Common myeloid progenitor, CD34-positive (primary cell): ENCODE data around the gene SV2A. TPM values are rescaled to one million over a fixed set of nuclear protein-coding genes. Genes with fewer than 3 reads are reported as not detected.

ENCODE experiments used
- CTCF ChIA-PET: fragments of 350-600 bp; sonication (Branson Sonifier 250); formaldehyde crosslinking; loops from one replicate; lab custom pipeline; 2021; ENCODE audit warnings: antibody characterized with exemption; lab: Charles Lee
- POLR2A ChIA-PET: fragments of 350-600 bp; sonication (Branson Sonifier 250); formaldehyde crosslinking; loops from one replicate; lab custom pipeline; 2021; ENCODE audit warnings: antibody characterized with exemption; lab: Charles Lee
- DNase-seq, 3 donors: peaks; one replicate each; pipeline versions ENCODE4 v3.0.0 to v3.0.0-alpha.2; 2013
- H3K27ac ChIP-seq, 2 experiments: 1 replicate in 1 of 2; 2 replicates in 1 of 2; pipeline ENCODE4 v1.7.0; 2013; ENCODE audit warnings: inconsistent platforms in 2 of 2, low read length in 2 of 2, mild to moderate bottlenecking in 2 of 2, low read depth in 1 of 2, moderate library complexity in 1 of 2; ENCODE audit not compliant: severe bottlenecking in 2 of 2, insufficient read depth in 1 of 2, poor library complexity in 1 of 2
- H3K27me3 ChIP-seq, 5 experiments: replicated peaks in 2 of 5; 1 replicate in 3 of 5; 2 replicates in 2 of 5; pipeline versions ENCODE4 v1.6.1 to v1.7.0; 2013; ENCODE audit warnings: low read length in 4 of 5, mild to moderate bottlenecking in 2 of 5, moderate library complexity in 2 of 5, inconsistent platforms in 1 of 5; ENCODE audit not compliant: insufficient read depth in 5 of 5, control insufficient read depth in 4 of 5
- H3K36me3 ChIP-seq, 4 experiments: 1 replicate in 2 of 4; 2 replicates in 2 of 4; pipeline versions ENCODE4 v1.6.1 to v1.7.0; 2013; ENCODE audit warnings: low read length in 3 of 4, control low read depth in 1 of 4, mild to moderate bottlenecking in 1 of 4; ENCODE audit not compliant: control insufficient read depth in 4 of 4, insufficient read depth in 4 of 4
- H3K4me1 ChIP-seq, 4 experiments: 1 replicate in 3 of 4; 2 replicates in 1 of 4; pipeline versions ENCODE4 v1.6.1 to v1.7.1; 2013; ENCODE audit warnings: low read length in 3 of 4, mild to moderate bottlenecking in 3 of 4, control low read depth in 1 of 4, inconsistent platforms in 1 of 4, moderate library complexity in 1 of 4; ENCODE audit not compliant: control insufficient read depth in 4 of 4, insufficient read depth in 4 of 4; ENCODE audit errors: control extremely low read depth in 1 of 4
- H3K4me3 ChIP-seq, 7 experiments: 1 replicate in 4 of 7; 2 replicates in 3 of 7; pipeline versions ENCODE4 v1.5.1 to v1.7.0; 2013; ENCODE audit warnings: mild to moderate bottlenecking in 7 of 7, low read length in 6 of 7, moderate library complexity in 6 of 7, inconsistent platforms in 2 of 7, low read depth in 2 of 7, control low read depth in 1 of 7; ENCODE audit not compliant: insufficient read depth in 4 of 7, control insufficient read depth in 1 of 7; ENCODE audit errors: extremely low read depth in 1 of 7
- H3K9me3 ChIP-seq, 5 experiments: 1 replicate in 4 of 5; 2 replicates in 1 of 5; pipeline versions ENCODE4 v1.6.1 to v1.7.1; 2013; ENCODE audit warnings: low read length in 4 of 5, mild to moderate bottlenecking in 2 of 5, inconsistent platforms in 1 of 5, low read depth in 1 of 5, moderate library complexity in 1 of 5; ENCODE audit not compliant: control insufficient read depth in 4 of 5, insufficient read depth in 2 of 5; ENCODE audit errors: control extremely low read depth in 1 of 5
- WGBS: methylation state at CpG from one replicate; pipeline ENCODE4 v1.1.5; 2013; ENCODE audit not compliant: insufficient coverage; 5-methylcytosine and 5-hydroxymethylcytosine counted together
- polyA plus RNA-seq: library from polyadenylated mRNA; unstranded; fragments of 120-200 nt; gene quantifications from one replicate; pipeline ENCODE4 v1.2.1, GENCODE V29; 2013

The SV2A gene
- 23.0 TPM for polyA plus RNA-seq

- Histone ChIP-seq H3K9me3 (no peaks in the 10 kb centered on the region), H3K4me3 (peak within 1 kb of the TSS; percentile 58 to 97 (median 81)), H3K4me1 (peaks cover 8 to 41% (median 35%) of the 10 kb centered on the region in 4 experiments), H3K27ac (peak within 1 kb of the TSS in 1 of 2 experiments; percentile 72), H3K27me3 (no peaks in the 10 kb centered on the region), H3K36me3 (peaks cover 5 to 16% (median 11%) of the 10 kb centered on the region in 4 experiments)
- ChIA-PET CTCF (no interaction called here), POLR2A (interaction anchor here (0.6 kb wide), 1 partner anchor 28 kb away, joined by 4 read pairs; no protein-coding TSS in a partner anchor)
- WGBS: under 1% methylated on average over 14 of the region's 24 CpGs
- DNase-seq: peak; percentile 58 to 79 (median 76)
These were observed at the start of gene SV2A for GRCh38 chr1:149917571-149918144. Gene SV2A, minus strand, starts transcription at chr1:149917844. Its CDS starts 4,004 bp downstream, at chr1:149913840.

- H3K36me3 ChIP-seq: peaks cover 0 to 4% (median 0%) of the 10 kb centered on the region in 4 experiments
- WGBS: 89% methylated on average over 1 of the region's 3 CpGs
- H3K4me3 ChIP-seq: no peak overlapping the region
- peaks cover 0 to 3% (median 0%) of the 10 kb centered on the region in 4 experiments for H3K4me1 ChIP-seq
- H3K9me3 ChIP-seq: no peaks in the 10 kb centered on the region
- no peak overlapping the region for H3K27ac ChIP-seq
- CTCF ChIA-PET: interaction anchor here (1.3 kb wide), 1 partner anchor 220 kb away, joined by 6 read pairs; no protein-coding TSS in a partner anchor
- H3K27me3 ChIP-seq: peaks cover 0 to 2% (median 0%) of the 10 kb centered on the region in 5 experiments
- POLR2A ChIA-PET: no interaction called here
- no peak for DNase-seq
These were observed 49.4 kb upstream of the SV2A start for GRCh38 chr1:149967041-149967440.

GRCh38 chr1:149966405-149966804, 48.8 kb upstream of the SV2A start:
- H3K27ac ChIP-seq: no peak overlapping the region

GRCh38 chr1:149965440-149965839, 47.8 kb upstream of the SV2A start:
- DNase-seq: no peak
- WGBS: no CpG with 5 or more reads among the region's 3 CpGs
- Histone ChIP-seq H3K27me3 (no peaks in the 10 kb centered on the region), H3K9me3 (no peaks in the 10 kb centered on the region), H3K4me3 (no peak overlapping the region), H3K4me1 (peaks cover 0 to 4% (median 0%) of the 10 kb centered on the region in 4 experiments), H3K27ac (no peak overlapping the region), H3K36me3 (peaks cover 0 to 2% (median 0%) of the 10 kb centered on the region in 4 experiments)
- ChIA-PET POLR2A (no interaction called here), CTCF (interaction anchor here (1.5 kb wide), 1 partner anchor 19 kb away, joined by 3 read pairs; no protein-coding TSS in a partner anchor)

More at GRCh38 chr1:149966405-149966804, 48.8 kb upstream of the SV2A start:
- no peak overlapping the region for H3K4me3 ChIP-seq
- no peak for DNase-seq
- no peaks in the 10 kb centered on the region for H3K9me3 ChIP-seq
- WGBS: no CpG with 5 or more reads among the region's 1 CpG
- H3K27me3 ChIP-seq: no peaks in the 10 kb centered on the region
- H3K36me3 ChIP-seq: peaks cover 0 to 4% (median 0%) of the 10 kb centered on the region in 4 experiments
- CTCF ChIA-PET: interaction anchor here (1.3 kb wide), 1 partner anchor 221 kb away, joined by 6 read pairs; no protein-coding TSS in a partner anchor
- H3K4me1 ChIP-seq: peaks cover 0 to 4% (median 0%) of the 10 kb centered on the region in 4 experiments
- POLR2A ChIA-PET: no interaction called here

- no CpG with 5 or more reads among the region's 3 CpGs for WGBS
- Histone ChIP-seq H3K27me3 (no peaks in the 10 kb centered on the region), H3K27ac (no peak overlapping the region), H3K4me3 (no peak overlapping the region), H3K36me3 (peaks cover 0 to 2% (median 0%) of the 10 kb centered on the region in 4 experiments), H3K9me3 (no peaks in the 10 kb centered on the region), H3K4me1 (peaks cover 0 to 4% (median 0%) of the 10 kb centered on the region in 4 experiments)
- CTCF ChIA-PET: interaction anchor here (1.5 to 2.4 kb wide), 3 partner anchors 41 to 89 kb away, joined by 4 to 7 read pairs (median 7); no protein-coding TSS in a partner anchor
- no peak for DNase-seq
- POLR2A ChIA-PET: no interaction called here
These were observed 45.7 kb upstream of the SV2A start for GRCh38 chr1:149963358-149963757.

GRCh38 chr1:149962736-149963135, 45.1 kb upstream of the SV2A start:
- no peak overlapping the region for H3K4me3 ChIP-seq
- CTCF ChIA-PET: interaction anchor here (0.6 to 2.9 kb wide), 20 partner anchors 9 to 224 kb away, joined by 3 to 13 read pairs (median 4); partner anchors contain the start of gene VPS45
- 100% methylated on average over 2 of the region's 2 CpGs for WGBS
- no peaks in the 10 kb centered on the region for H3K27me3 ChIP-seq
- POLR2A ChIA-PET: no interaction called here
- H3K36me3 ChIP-seq: peaks cover 0 to 2% (median 0%) of the 10 kb centered on the region in 4 experiments
- peaks cover 0 to 2% (median 0%) of the 10 kb centered on the region in 5 experiments for H3K9me3 ChIP-seq
- H3K4me1 ChIP-seq: peaks cover 0 to 4% (median 0%) of the 10 kb centered on the region in 4 experiments
- no peak for DNase-seq
- H3K27ac ChIP-seq: no peak overlapping the region
